Loucy (cell line): ENCODE data around the gene CDH13.

Source experiments
- H2AFZ ChIP-seq: fragments of 200-600 bp; sonication (generic); 2 replicates; pipeline ENCODE4 v1.6.0; 2016; ENCODE audit warnings: antibody characterized with exemption, mild to moderate bottlenecking, low read length, moderate library complexity
- H3F3A ChIP-seq: fragments of 200-600 bp; 2 replicates; pipeline ENCODE4 v1.6.0; 2016; ENCODE audit warnings: antibody characterized with exemption, low read depth, mild to moderate bottlenecking
- H3K27me3 ChIP-seq: fragments of 200-600 bp; sonication (generic); 2 replicates; pipeline ENCODE4 v1.6.1; 2014; ENCODE audit warnings: low read length, mild to moderate bottlenecking; ENCODE audit not compliant: insufficient read depth, poor library complexity, severe bottlenecking
- H3K36me3 ChIP-seq: fragments of 200-600 bp; sonication (generic); 2 replicates; pipeline ENCODE4 v1.6.1; 2016; ENCODE audit warnings: low read length; ENCODE audit not compliant: insufficient read depth
- H3K4me1 ChIP-seq: fragments of 200-600 bp; sonication (generic); 2 replicates; pipeline ENCODE4 v1.5.1; 2014; ENCODE audit warnings: low read length, mild to moderate bottlenecking; ENCODE audit not compliant: insufficient read depth, poor library complexity, severe bottlenecking
- H3K4me2 ChIP-seq: fragments of 200-600 bp; sonication (generic); 2 replicates; pipeline ENCODE4 v1.6.0; 2014; ENCODE audit warnings: antibody characterized with exemption, low read length, low read depth, mild to moderate bottlenecking; ENCODE audit not compliant: poor library complexity, severe bottlenecking
- H3K4me3 ChIP-seq: fragments of 200-600 bp; sonication (generic); 2 replicates; pipeline ENCODE4 v1.5.1; 2014; ENCODE audit warnings: low read length, mild to moderate bottlenecking, mixed read lengths; ENCODE audit not compliant: poor library complexity, severe bottlenecking
- H3K79me2 ChIP-seq: fragments of 200-600 bp; sonication (generic); 2 replicates; pipeline ENCODE4 v1.6.1; 2014; ENCODE audit warnings: low read length; ENCODE audit not compliant: insufficient read depth
- H3K9ac ChIP-seq: fragments of 200-600 bp; sonication (generic); 2 replicates; pipeline ENCODE4 v1.6.0; 2014; ENCODE audit warnings: mild to moderate bottlenecking, low read depth, low read length, moderate library complexity; ENCODE audit not compliant: poor library complexity, severe bottlenecking
- H3K9me2 ChIP-seq: fragments of 200-600 bp; sonication (generic); replicated peaks from 2 replicates; pipeline ENCODE4 v1.6.1; 2016; ENCODE audit warnings: low read depth, low read length, mixed read lengths
- H3K9me3 ChIP-seq: fragments of 200-600 bp; sonication (generic); 2 replicates; pipeline ENCODE4 v1.6.1; 2014; ENCODE audit warnings: mild to moderate bottlenecking, antibody characterized with exemption, low read length, low read depth; ENCODE audit not compliant: insufficient read depth
- H4K20me1 ChIP-seq: fragments of 200-600 bp; sonication (generic); 2 replicates; pipeline ENCODE4 v1.6.0; 2014; ENCODE audit warnings: antibody characterized with exemption, low read length, mild to moderate bottlenecking; ENCODE audit not compliant: insufficient read depth, poor library complexity, severe bottlenecking
- EZH2phosphoT487 ChIP-seq: fragments of 200-600 bp; IDR thresholded peaks from 2 replicates; pipeline ENCODE4 v1.6.1; 2018; ENCODE audit warnings: antibody characterized with exemption, mild to moderate bottlenecking, moderate library complexity, borderline replicate concordance
- TF ChIP-seq, protein P1 (sequence below): fragments of 200-600 bp; sonication (generic); conservative IDR thresholded peaks from 2 replicates; pipeline ENCODE4 v1.5.1; 2014; ENCODE audit warnings: mild to moderate bottlenecking, antibody characterized with exemption, low read length

CDH13 gene

DNA sequence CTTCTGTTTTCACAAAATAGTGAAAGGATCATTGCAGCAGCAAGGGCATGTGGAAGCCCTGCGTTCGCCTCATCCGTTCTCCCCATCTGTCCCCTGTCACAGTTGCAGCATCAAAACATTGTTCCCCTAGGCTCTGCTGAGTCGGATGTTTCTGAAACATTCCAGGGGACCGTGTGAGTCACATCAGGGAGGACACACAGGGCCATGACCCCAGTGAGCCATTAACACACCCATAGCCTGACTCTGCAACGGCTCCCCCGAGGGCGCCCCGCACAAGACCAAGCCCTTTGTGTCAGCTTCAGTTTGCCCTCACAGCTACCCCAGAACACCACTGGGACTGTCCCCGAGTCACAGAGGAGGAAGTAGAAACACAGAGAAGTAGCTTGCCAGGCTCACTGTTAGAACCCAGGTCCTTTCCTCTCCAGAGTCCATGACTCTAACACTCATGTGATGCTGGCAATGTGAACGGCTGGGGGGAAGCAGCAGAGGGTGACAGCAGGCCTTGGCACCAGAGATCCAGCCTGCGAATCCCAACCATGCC, 1117.7 kb downstream of the CDH13 start:
- H3F3A ChIP-seq, result no peaks in the 10 kb centered on the region
- H3K9ac ChIP-seq, result no peak overlapping the region
- H2AFZ ChIP-seq, result peak overlapping the region; percentile 27; the same call in 1 of the 2 replicates
- no peaks in the 10 kb centered on the region for H3K79me2 ChIP-seq
- no peaks in the 10 kb centered on the region for H3K9me3 ChIP-seq
- H3K36me3 ChIP-seq, result no peaks in the 10 kb centered on the region
- H3K4me3 ChIP-seq, result no peak overlapping the region
- H3K4me1 ChIP-seq, result peaks cover 4% of the 10 kb centered on the region
- H3K27me3 ChIP-seq, result no peaks in the 10 kb centered on the region
- no peak for TF ChIP-seq EZH2phosphoT487
- TF ChIP-seq, protein P1, sequence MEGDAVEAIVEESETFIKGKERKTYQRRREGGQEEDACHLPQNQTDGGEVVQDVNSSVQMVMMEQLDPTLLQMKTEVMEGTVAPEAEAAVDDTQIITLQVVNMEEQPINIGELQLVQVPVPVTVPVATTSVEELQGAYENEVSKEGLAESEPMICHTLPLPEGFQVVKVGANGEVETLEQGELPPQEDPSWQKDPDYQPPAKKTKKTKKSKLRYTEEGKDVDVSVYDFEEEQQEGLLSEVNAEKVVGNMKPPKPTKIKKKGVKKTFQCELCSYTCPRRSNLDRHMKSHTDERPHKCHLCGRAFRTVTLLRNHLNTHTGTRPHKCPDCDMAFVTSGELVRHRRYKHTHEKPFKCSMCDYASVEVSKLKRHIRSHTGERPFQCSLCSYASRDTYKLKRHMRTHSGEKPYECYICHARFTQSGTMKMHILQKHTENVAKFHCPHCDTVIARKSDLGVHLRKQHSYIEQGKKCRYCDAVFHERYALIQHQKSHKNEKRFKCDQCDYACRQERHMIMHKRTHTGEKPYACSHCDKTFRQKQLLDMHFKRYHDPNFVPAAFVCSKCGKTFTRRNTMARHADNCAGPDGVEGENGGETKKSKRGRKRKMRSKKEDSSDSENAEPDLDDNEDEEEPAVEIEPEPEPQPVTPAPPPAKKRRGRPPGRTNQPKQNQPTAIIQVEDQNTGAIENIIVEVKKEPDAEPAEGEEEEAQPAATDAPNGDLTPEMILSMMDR, result no peak
- H3K4me2 ChIP-seq, result peak overlapping the region; percentile 2
- no peaks in the 10 kb centered on the region for H3K9me2 ChIP-seq
- H4K20me1 ChIP-seq, result no peaks in the 10 kb centered on the region

DNA sequence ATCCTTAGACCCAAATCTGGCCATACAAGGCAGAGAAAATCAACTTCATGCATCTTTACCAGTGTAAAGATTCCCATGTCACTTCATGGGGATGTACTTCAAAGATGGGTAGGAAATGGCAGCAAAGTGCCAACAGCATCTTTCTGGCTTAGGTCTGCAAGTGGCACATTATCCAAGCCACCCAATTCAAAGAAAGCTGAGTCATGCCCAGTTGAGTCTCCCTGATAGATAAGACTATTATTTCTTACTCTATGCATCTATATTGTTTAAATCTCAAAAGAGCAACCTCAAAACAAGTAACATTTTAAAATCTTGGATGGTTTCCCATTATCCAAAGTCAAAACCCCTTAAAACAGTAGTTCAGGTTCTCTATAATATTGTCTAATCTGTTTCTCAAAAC, 1119.8 kb downstream of the CDH13 start:
- no peak overlapping the region for H3K4me2 ChIP-seq
- H3K79me2 ChIP-seq, result no peaks in the 10 kb centered on the region
- no peak overlapping the region for H2AFZ ChIP-seq
- no peaks in the 10 kb centered on the region for H3K9me2 ChIP-seq
- no peaks in the 10 kb centered on the region for H3K9me3 ChIP-seq
- H3K4me3 ChIP-seq, result no peak overlapping the region
- no peaks in the 10 kb centered on the region for H3K27me3 ChIP-seq
- no peak for TF ChIP-seq EZH2phosphoT487
- TF ChIP-seq, protein P1, result no peak
- no peaks in the 10 kb centered on the region for H4K20me1 ChIP-seq
- peaks cover 4% of the 10 kb centered on the region for H3K4me1 ChIP-seq
- no peak overlapping the region for H3K9ac ChIP-seq
- no peaks in the 10 kb centered on the region for H3F3A ChIP-seq
- no peaks in the 10 kb centered on the region for H3K36me3 ChIP-seq

DNA sequence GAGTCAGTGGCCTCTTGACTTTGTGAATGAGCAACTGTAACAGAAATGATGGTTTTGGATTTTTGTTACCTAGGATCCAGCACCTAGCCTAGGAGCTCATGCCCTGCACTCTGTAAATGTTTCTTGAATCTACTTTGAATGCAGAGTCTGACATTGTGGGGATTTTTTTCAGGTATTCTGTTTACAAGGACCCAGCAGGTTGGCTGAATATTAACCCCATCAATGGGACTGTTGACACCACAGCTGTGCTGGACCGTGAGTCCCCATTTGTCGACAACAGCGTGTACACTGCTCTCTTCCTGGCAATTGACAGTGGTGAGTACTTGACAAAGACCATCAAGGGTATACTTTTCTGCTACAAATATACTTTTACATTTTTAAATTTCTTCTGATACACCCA, 1121.2 kb downstream of the CDH13 start:
- Histone ChIP-seq H2AFZ (no peak overlapping the region), H4K20me1 (no peaks in the 10 kb centered on the region), H3K27me3 (no peaks in the 10 kb centered on the region), H3K9me2 (no peaks in the 10 kb centered on the region), H3K79me2 (no peaks in the 10 kb centered on the region), H3K36me3 (no peaks in the 10 kb centered on the region), H3K4me1 (peaks cover 4% of the 10 kb centered on the region), H3K4me2 (no peak overlapping the region), H3K4me3 (no peak overlapping the region), H3K9me3 (no peaks in the 10 kb centered on the region), H3F3A (no peaks in the 10 kb centered on the region), H3K9ac (no peak overlapping the region)
- no peak for TF ChIP-seq EZH2phosphoT487
- TF ChIP-seq, protein P1, result no peak
